ENCODE measurements around the gene JAML.

JAML gene

DNA sequence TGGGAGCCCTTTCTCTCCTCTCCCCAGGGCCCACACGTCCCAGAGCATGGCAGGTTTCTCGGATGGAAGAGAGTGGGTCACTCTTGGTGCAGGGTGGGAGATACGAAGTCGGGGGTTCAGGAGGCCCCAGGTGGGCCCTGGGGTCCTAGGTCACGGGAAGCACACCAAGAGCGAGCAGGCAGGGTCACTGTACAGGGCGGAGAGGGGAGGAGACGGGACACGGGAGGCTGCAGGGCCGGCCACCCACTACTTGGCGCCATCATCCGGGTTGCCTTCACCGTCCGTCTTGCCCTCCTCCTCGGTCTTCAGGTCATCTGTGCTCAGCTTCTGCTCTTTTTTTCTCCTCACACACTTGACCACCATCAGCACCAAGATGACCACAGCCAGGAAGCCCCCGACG is 58.2 kb downstream of the JAML start:
- no peak for TF ChIP-seq EZH2phosphoT487 (IDR thresholded peaks at IDR 0.05; ENCODE audit: borderline replicate concordance)
- TF ChIP-seq, protein P1, sequence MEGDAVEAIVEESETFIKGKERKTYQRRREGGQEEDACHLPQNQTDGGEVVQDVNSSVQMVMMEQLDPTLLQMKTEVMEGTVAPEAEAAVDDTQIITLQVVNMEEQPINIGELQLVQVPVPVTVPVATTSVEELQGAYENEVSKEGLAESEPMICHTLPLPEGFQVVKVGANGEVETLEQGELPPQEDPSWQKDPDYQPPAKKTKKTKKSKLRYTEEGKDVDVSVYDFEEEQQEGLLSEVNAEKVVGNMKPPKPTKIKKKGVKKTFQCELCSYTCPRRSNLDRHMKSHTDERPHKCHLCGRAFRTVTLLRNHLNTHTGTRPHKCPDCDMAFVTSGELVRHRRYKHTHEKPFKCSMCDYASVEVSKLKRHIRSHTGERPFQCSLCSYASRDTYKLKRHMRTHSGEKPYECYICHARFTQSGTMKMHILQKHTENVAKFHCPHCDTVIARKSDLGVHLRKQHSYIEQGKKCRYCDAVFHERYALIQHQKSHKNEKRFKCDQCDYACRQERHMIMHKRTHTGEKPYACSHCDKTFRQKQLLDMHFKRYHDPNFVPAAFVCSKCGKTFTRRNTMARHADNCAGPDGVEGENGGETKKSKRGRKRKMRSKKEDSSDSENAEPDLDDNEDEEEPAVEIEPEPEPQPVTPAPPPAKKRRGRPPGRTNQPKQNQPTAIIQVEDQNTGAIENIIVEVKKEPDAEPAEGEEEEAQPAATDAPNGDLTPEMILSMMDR (conservative IDR thresholded peaks at IDR 0.05; ENCODE audit: low read length), result no peak
- Histone ChIP-seq H3K9me2 (replicated peaks; ENCODE audit: low read depth, low read length) (no peaks in the 10 kb centered on the region), H3K36me3 (ENCODE audit: insufficient read depth, low read length) (no peaks in the 10 kb centered on the region), H3K4me3 (ENCODE audit: low read length, poor library complexity, severe bottlenecking) (no peak overlapping the region), H4K20me1 (ENCODE audit: insufficient read depth, low read length, poor library complexity, severe bottlenecking) (no peaks in the 10 kb centered on the region), H3K9me3 (ENCODE audit: insufficient read depth, low read depth, low read length) (no peaks in the 10 kb centered on the region), H3K4me2 (ENCODE audit: low read depth, low read length, poor library complexity, severe bottlenecking) (no peak overlapping the region), H3K4me1 (ENCODE audit: insufficient read depth, low read length, poor library complexity, severe bottlenecking) (peaks cover 3% of the 10 kb centered on the region), H3K9ac (ENCODE audit: low read depth, low read length, poor library complexity, severe bottlenecking) (no peak overlapping the region), H3K27me3 (ENCODE audit: insufficient read depth, low read length, poor library complexity, severe bottlenecking) (no peaks in the 10 kb centered on the region), H3F3A (ENCODE audit: low read depth) (no peaks in the 10 kb centered on the region), H2AFZ (ENCODE audit: low read length) (no peak overlapping the region), H3K79me2 (ENCODE audit: insufficient read depth, low read length) (no peaks in the 10 kb centered on the region)

DNA sequence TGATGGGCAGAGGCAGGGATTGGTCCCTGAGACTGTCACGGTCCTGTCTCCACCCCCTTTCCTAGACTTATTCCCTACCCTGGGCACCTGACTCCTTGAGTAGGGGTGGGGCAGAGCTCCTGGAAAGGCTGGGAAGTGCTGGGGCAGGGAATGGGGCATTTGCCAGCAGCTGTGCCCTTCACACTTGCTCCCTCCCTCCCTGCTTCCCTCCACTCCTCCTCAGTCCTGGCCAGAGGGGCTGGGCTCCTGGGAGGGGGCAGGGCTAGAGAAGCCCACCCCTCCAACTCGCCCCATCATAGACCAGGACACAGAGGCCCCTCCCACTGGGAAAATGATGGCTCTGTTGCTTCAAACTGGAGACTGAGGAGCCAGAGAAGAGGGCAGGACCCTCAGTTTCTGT is 59.9 kb downstream of the JAML start:
- TF ChIP-seq EZH2phosphoT487 (IDR thresholded peaks at IDR 0.05; ENCODE audit: borderline replicate concordance), result no peak
- TF ChIP-seq, protein P1 (conservative IDR thresholded peaks at IDR 0.05; ENCODE audit: low read length), result no peak
- Histone ChIP-seq H3K4me1 (ENCODE audit: insufficient read depth, low read length, poor library complexity, severe bottlenecking) (no peaks in the 10 kb centered on the region), H3K36me3 (ENCODE audit: insufficient read depth, low read length) (no peaks in the 10 kb centered on the region), H3K27me3 (ENCODE audit: insufficient read depth, low read length, poor library complexity, severe bottlenecking) (no peaks in the 10 kb centered on the region), H3K9me2 (replicated peaks; ENCODE audit: low read depth, low read length) (no peaks in the 10 kb centered on the region), H2AFZ (ENCODE audit: low read length) (no peak overlapping the region), H3K9me3 (ENCODE audit: insufficient read depth, low read depth, low read length) (no peaks in the 10 kb centered on the region), H3K9ac (ENCODE audit: low read depth, low read length, poor library complexity, severe bottlenecking) (no peak overlapping the region), H3K4me3 (ENCODE audit: low read length, poor library complexity, severe bottlenecking) (no peak overlapping the region), H3K4me2 (ENCODE audit: low read depth, low read length, poor library complexity, severe bottlenecking) (no peak overlapping the region), H4K20me1 (ENCODE audit: insufficient read depth, low read length, poor library complexity, severe bottlenecking) (no peaks in the 10 kb centered on the region), H3K79me2 (ENCODE audit: insufficient read depth, low read length) (no peaks in the 10 kb centered on the region), H3F3A (ENCODE audit: low read depth) (no peaks in the 10 kb centered on the region)

DNA sequence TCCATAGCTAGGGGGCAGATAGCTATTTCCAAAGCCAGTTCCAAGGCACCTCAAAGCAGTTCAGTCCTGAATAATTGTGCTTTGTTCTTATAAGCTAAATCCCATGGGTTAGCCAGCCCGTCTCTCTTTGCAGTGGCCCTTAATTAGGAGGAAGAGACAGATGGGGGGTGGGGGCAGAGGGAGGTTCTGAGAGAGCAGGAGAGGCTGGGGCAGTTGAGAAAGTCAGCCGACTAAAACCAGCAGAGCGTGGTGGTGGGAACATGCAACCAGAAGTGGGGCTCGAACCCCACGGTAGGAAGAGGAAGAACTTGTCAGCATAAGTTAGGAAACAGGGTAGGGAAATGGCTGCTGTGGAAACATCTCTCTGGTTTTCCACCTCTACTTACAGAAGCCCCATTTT is 61.3 kb downstream of the JAML start:
- no peaks in the 10 kb centered on the region for H3K27me3 ChIP-seq (ENCODE audit: insufficient read depth, low read length, poor library complexity, severe bottlenecking)
- H2AFZ ChIP-seq (ENCODE audit: low read length), result no peak overlapping the region
- no peaks in the 10 kb centered on the region for H3K4me1 ChIP-seq (ENCODE audit: insufficient read depth, low read length, poor library complexity, severe bottlenecking)
- no peak overlapping the region for H3K9ac ChIP-seq (ENCODE audit: low read depth, low read length, poor library complexity, severe bottlenecking)
- H3K36me3 ChIP-seq (ENCODE audit: insufficient read depth, low read length), result no peaks in the 10 kb centered on the region
- no peak for TF ChIP-seq EZH2phosphoT487 (IDR thresholded peaks at IDR 0.05; ENCODE audit: borderline replicate concordance)
- TF ChIP-seq, protein P1 (conservative IDR thresholded peaks at IDR 0.05; ENCODE audit: low read length), result no peak
- H3K9me2 ChIP-seq (replicated peaks; ENCODE audit: low read depth, low read length), result no peaks in the 10 kb centered on the region
- no peaks in the 10 kb centered on the region for H3K79me2 ChIP-seq (ENCODE audit: insufficient read depth, low read length)
- no peaks in the 10 kb centered on the region for H3F3A ChIP-seq (ENCODE audit: low read depth)
- no peak overlapping the region for H3K4me3 ChIP-seq (ENCODE audit: low read length, poor library complexity, severe bottlenecking)
- no peaks in the 10 kb centered on the region for H4K20me1 ChIP-seq (ENCODE audit: insufficient read depth, low read length, poor library complexity, severe bottlenecking)
- H3K4me2 ChIP-seq (ENCODE audit: low read depth, low read length, poor library complexity, severe bottlenecking), result no peak overlapping the region
- no peaks in the 10 kb centered on the region for H3K9me3 ChIP-seq (ENCODE audit: insufficient read depth, low read depth, low read length)
